Measurements from ENCODE around the gene EYS.
A peak's percentile ranks its signal among the peaks of the same experiment; 100 is the strongest.

Gene EYS

GRCh38 chr6:63806573-63806913 lies 1900.5 kb downstream of the EYS start:
- no peak; the same call in 2 of the 3 replicates for ATAC-seq
- no peak for TF ChIP-seq ISL1 (CRISPR knock-in tag; IDR thresholded peaks at IDR 0.05)
- no peak for TF ChIP-seq ZFP30 (CRISPR knock-in tag; IDR thresholded peaks at IDR 0.05)
- TF ChIP-seq BACH2 (CRISPR knock-in tag; IDR thresholded peaks at IDR 0.05; ENCODE audit: borderline replicate concordance), result no peak
- no peak for TF ChIP-seq CSRNP3 (CRISPR knock-in tag; IDR thresholded peaks at IDR 0.05)
- no peak for TF ChIP-seq ARNTL (CRISPR knock-in tag; IDR thresholded peaks at IDR 0.05; ENCODE audit: borderline replicate concordance, low read depth)
- TF ChIP-seq ZNF565 (CRISPR knock-in tag; conservative IDR thresholded peaks at IDR 0.05; ENCODE audit: low read depth), result no peak
- no peak for TF ChIP-seq PPARA (CRISPR knock-in tag; IDR thresholded peaks at IDR 0.05; ENCODE audit: borderline replicate concordance)
- no peak for TF ChIP-seq CSDC2 (CRISPR knock-in tag; IDR thresholded peaks at IDR 0.05)
- TF ChIP-seq PATZ1 (CRISPR knock-in tag; IDR thresholded peaks at IDR 0.05; ENCODE audit: borderline replicate concordance), result no peak
- TF ChIP-seq TCF4 (CRISPR knock-in tag; IDR thresholded peaks at IDR 0.05; ENCODE audit: borderline replicate concordance), result no peak; the same call in 1 of the 2 replicates
- TF ChIP-seq TSHZ2 (CRISPR knock-in tag; IDR thresholded peaks at IDR 0.05), result no peak
- no peak for TF ChIP-seq CREB5 (CRISPR knock-in tag; IDR thresholded peaks at IDR 0.05; ENCODE audit: low read depth)
- no peak for TF ChIP-seq ESRRG (CRISPR knock-in tag; IDR thresholded peaks at IDR 0.05)
- no peak for TF ChIP-seq ZC3H10 (CRISPR knock-in tag; IDR thresholded peaks at IDR 0.05)
- TF ChIP-seq SNAI2 (CRISPR knock-in tag; IDR thresholded peaks at IDR 0.05), result no peak

- peak; percentile 68 for ATAC-seq
- TF ChIP-seq ZC3H10 (CRISPR knock-in tag; IDR thresholded peaks at IDR 0.05) (peak; percentile 61), ISL1 (CRISPR knock-in tag; IDR thresholded peaks at IDR 0.05) (peak; percentile 83), BACH2 (CRISPR knock-in tag; IDR thresholded peaks at IDR 0.05; ENCODE audit: borderline replicate concordance) (no peak), ZFP3 (CRISPR knock-in tag; IDR thresholded peaks at IDR 0.05) (no peak), SNAI2 (CRISPR knock-in tag; IDR thresholded peaks at IDR 0.05) (peak; percentile 81; the same call in 1 of the 2 replicates), PATZ1 (CRISPR knock-in tag; IDR thresholded peaks at IDR 0.05; ENCODE audit: borderline replicate concordance) (peak; percentile 22; the same call in 1 of the 2 replicates), TCF4 (CRISPR knock-in tag; IDR thresholded peaks at IDR 0.05; ENCODE audit: borderline replicate concordance) (peak; percentile 55; the same call in 1 of the 2 replicates), CSRNP3 (CRISPR knock-in tag; IDR thresholded peaks at IDR 0.05) (peak; percentile 84)
Observed at GRCh38 chr6:63805808-63806572, 1901.0 kb downstream of the EYS start.

GRCh38 chr6:63805345-63805744 lies 1901.7 kb downstream of the EYS start:
- ATAC-seq, result no peak
- TF ChIP-seq POU6F1 (CRISPR knock-in tag; IDR thresholded peaks at IDR 0.05; ENCODE audit: borderline replicate concordance, low read depth) (no peak), TCF4 (CRISPR knock-in tag; IDR thresholded peaks at IDR 0.05; ENCODE audit: borderline replicate concordance) (no peak), ARNTL (CRISPR knock-in tag; IDR thresholded peaks at IDR 0.05; ENCODE audit: borderline replicate concordance, low read depth) (no peak), CREB5 (CRISPR knock-in tag; IDR thresholded peaks at IDR 0.05; ENCODE audit: low read depth) (no peak), ZC3H10 (CRISPR knock-in tag; IDR thresholded peaks at IDR 0.05) (no peak), ZNF565 (CRISPR knock-in tag; conservative IDR thresholded peaks at IDR 0.05; ENCODE audit: low read depth) (no peak), RARB (CRISPR knock-in tag; IDR thresholded peaks at IDR 0.05) (no peak), TOX (CRISPR knock-in tag; IDR thresholded peaks at IDR 0.05; ENCODE audit: borderline replicate concordance) (no peak)

Data from SK-N-SH treated with all-trans-retinoic acid at 6 μM for 48 hours (cell line).